ENCODE measurements around the gene IL2RA. TPM values are rescaled to one million over a fixed set of nuclear protein-coding genes. Genes with fewer than 3 reads are reported as not detected.
A peak's percentile ranks its signal among the peaks of the same experiment; 100 is the strongest.

IL2RA gene
- total and polyA plus RNA-seq, 2 donors from 2014 or later: 0.54 to 11.9 TPM

DNA sequence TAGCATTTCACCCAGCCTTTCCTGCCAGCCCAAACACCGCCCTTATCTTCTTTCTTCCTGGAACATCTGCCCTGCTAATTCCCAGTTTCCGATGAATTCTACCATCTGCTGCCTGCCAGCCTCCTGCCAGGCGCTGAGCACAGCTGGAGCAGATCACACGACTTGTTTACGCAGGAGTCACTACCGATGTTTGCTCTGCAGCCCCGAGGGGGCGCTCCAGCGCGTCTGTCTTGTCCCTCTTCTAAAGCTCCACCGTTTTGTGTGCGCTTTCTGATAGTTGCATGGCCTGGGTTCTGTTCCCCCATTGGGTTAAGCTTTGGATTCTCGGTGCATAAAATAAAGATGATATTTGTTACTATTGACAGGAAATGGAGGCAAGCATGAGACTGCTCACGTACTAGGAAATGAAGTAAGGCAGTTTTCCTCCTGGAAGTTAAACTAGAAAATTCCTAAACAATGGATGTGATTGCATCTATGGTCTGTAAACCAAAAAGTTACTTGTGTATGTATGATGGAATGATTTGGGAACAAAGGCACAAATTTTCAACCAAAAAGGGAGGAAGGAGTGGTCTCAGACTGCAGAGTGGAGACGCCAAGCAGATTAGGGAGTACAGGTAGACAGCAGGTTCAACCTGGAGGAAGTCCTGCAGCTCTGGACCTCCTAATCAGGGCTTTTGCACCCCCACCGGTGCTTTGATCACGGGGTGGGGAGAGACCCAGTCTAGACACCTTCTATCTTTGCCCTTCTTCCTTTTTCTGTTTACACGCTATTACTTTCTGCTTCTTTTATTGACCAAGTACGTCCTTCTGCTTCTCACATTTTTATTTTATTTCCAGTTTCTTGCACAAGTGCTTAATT is 24.4 kb upstream of the IL2RA start:
- H3K9ac ChIP-seq (ENCODE audit: low read length in 3 of 3): no peak overlapping the region
- H3K9me3 ChIP-seq (ENCODE audit: control insufficient read depth in 2 of 3, insufficient read depth in 1 of 3, low read length in 3 of 3): no peaks in the 10 kb centered on the region
- H3K4me3 ChIP-seq (ENCODE audit: low read length in 3 of 3): peak overlapping the region in 2 of 3 donors; percentile 14 to 20
- H3K27me3 ChIP-seq (ENCODE audit: control insufficient read depth, insufficient read depth, low read length): no peaks in the 10 kb centered on the region
- peak overlapping the region; percentile 64 to 68 for H3K27ac ChIP-seq (ENCODE audit: low read depth in 2 of 2, low read length in 2 of 2)
- peak; percentile 90 to 96 (median 94) for DNase-seq
- no peaks in the 10 kb centered on the region for H3K36me3 ChIP-seq (ENCODE audit: control insufficient read depth in 2 of 3, insufficient read depth in 3 of 3, low read length in 3 of 3)
- TF ChIP-seq, protein P1, sequence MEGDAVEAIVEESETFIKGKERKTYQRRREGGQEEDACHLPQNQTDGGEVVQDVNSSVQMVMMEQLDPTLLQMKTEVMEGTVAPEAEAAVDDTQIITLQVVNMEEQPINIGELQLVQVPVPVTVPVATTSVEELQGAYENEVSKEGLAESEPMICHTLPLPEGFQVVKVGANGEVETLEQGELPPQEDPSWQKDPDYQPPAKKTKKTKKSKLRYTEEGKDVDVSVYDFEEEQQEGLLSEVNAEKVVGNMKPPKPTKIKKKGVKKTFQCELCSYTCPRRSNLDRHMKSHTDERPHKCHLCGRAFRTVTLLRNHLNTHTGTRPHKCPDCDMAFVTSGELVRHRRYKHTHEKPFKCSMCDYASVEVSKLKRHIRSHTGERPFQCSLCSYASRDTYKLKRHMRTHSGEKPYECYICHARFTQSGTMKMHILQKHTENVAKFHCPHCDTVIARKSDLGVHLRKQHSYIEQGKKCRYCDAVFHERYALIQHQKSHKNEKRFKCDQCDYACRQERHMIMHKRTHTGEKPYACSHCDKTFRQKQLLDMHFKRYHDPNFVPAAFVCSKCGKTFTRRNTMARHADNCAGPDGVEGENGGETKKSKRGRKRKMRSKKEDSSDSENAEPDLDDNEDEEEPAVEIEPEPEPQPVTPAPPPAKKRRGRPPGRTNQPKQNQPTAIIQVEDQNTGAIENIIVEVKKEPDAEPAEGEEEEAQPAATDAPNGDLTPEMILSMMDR (IDR thresholded peaks at IDR 0.05; ENCODE audit: borderline replicate concordance, extremely low read depth, insufficient read depth): peak; percentile 78
- intact Hi-C loops (cut with DNase I): no loop called here
- peaks cover 0 to 16% (median 7%) of the 10 kb centered on the region in 3 donors for H3K4me1 ChIP-seq (ENCODE audit: control insufficient read depth in 2 of 3, insufficient read depth in 2 of 3, low read depth in 1 of 3, low read length in 3 of 3)
- peak; percentile 25 for FAIRE-seq

DNA sequence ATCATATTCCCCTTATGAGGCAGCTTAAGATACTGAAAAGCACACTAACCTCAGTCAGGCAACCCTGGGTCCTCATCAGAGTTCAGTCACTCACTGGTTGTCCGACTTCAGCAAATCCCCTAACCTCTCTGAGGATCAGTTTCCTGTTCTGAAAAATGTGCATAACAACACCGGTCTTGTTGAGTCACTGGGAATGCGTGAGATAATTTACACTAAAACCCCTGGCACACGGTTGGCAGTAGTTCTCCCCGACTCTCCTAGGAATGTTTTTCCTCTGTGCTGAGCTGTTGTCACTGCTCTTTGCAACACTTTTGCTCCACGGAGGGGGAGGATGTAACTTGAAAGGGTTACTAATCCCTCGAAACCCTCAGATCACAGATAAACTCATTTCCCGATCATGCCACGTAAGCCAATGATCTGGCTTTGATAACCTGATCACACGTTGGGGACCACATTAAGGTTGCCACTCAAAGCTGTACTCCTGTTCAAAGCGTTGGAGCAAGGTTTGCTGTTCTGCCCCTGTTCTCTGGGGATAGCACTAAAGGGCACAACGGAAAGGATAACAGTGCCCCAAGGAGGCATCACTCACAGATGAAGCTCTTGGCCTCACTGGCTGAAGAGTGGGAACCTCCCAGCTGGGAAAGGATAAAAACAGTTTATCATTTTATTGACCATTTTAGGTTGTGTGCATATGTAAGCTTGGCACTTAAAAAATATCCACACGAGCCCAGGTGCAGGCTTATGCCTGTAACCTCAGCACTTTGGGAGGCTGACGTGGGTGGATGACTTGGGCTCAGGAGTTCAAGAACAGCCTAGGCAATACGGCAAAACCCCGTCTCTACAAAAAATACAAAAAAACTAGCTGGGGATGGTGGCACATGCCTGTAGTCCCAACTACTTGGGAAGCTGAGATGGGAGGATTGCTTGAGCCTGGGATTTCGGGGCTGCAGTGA is 21.6 kb upstream of the IL2RA start:
- TF ChIP-seq, protein P1 (IDR thresholded peaks at IDR 0.05; ENCODE audit: borderline replicate concordance, extremely low read depth, insufficient read depth): no peak
- no peaks in the 10 kb centered on the region for H3K27me3 ChIP-seq (ENCODE audit: control insufficient read depth, insufficient read depth, low read length)
- H3K9ac ChIP-seq (ENCODE audit: low read length in 3 of 3): no peak overlapping the region
- no peak for DNase-seq
- no peaks in the 10 kb centered on the region for H3K36me3 ChIP-seq (ENCODE audit: control insufficient read depth in 2 of 3, insufficient read depth in 3 of 3, low read length in 3 of 3)
- no peaks in the 10 kb centered on the region for H3K9me3 ChIP-seq (ENCODE audit: control insufficient read depth in 2 of 3, insufficient read depth in 1 of 3, low read length in 3 of 3)
- no peak overlapping the region for H3K4me3 ChIP-seq (ENCODE audit: low read length in 3 of 3)
- H3K27ac ChIP-seq (ENCODE audit: low read depth in 2 of 2, low read length in 2 of 2): no peak overlapping the region
- intact Hi-C loops (cut with DNase I): no loop called here
- peaks cover 0 to 7% (median 4%) of the 10 kb centered on the region in 3 donors for H3K4me1 ChIP-seq (ENCODE audit: control insufficient read depth in 2 of 3, insufficient read depth in 2 of 3, low read depth in 1 of 3, low read length in 3 of 3)
- no peak for FAIRE-seq

DNA sequence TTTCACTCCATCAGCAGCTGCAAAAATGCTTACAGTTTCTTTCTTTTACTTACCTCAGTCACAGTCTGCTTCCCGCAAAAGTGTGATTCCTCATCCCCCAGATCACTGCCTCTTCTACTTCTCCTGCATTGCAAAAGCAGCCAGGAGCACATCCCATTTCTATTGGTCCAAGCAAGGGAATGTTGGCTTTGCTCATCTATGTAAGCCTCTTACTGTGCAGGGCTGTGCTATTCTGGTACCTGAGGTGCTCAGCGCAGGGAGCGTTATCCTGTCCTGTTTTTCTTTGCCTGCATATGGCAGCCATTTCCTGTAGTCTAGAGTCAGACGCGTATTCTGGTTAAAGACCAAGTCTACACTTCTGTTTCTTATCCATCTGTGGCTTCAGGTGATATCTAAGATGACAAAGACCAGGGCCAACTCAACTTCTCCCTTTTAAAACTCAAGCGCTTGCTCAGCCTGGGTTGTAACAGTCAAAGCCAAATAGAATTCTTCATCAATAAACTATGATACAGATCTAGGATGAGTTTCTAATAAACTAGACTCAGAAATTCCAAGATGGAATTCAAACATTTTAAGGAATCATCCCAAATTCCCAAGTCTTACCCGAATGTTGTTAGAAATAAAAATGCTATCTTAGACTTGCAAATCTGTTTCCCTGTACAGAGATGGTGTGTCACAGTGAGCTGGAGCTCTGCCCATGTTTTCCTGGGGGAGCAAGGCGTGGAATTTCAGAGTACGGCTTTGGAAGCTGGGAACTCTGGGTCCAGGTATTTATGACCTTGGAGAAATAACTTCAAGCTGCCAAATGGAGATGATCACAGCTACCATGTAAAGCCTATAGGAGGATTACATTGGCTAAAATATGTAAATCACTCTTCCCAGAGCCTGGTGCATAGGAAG is 20.6 kb upstream of the IL2RA start:
- no peak for FAIRE-seq
- Histone ChIP-seq H3K27ac (ENCODE audit: low read depth in 2 of 2, low read length in 2 of 2) (no peak overlapping the region), H3K36me3 (ENCODE audit: control insufficient read depth in 2 of 3, insufficient read depth in 3 of 3, low read length in 3 of 3) (no peaks in the 10 kb centered on the region), H3K4me3 (ENCODE audit: low read length in 3 of 3) (no peak overlapping the region), H3K27me3 (ENCODE audit: control insufficient read depth, insufficient read depth, low read length) (no peaks in the 10 kb centered on the region), H3K4me1 (ENCODE audit: control insufficient read depth in 2 of 3, insufficient read depth in 2 of 3, low read depth in 1 of 3, low read length in 3 of 3) (peaks cover 0 to 7% (median 4%) of the 10 kb centered on the region in 3 donors), H3K9me3 (ENCODE audit: control insufficient read depth in 2 of 3, insufficient read depth in 1 of 3, low read length in 3 of 3) (no peaks in the 10 kb centered on the region), H3K9ac (ENCODE audit: low read length in 3 of 3) (no peak overlapping the region)
- DNase-seq: no peak
- intact Hi-C loops (cut with DNase I): no loop called here
- TF ChIP-seq, protein P1 (IDR thresholded peaks at IDR 0.05; ENCODE audit: borderline replicate concordance, extremely low read depth, insufficient read depth): no peak

All from kidney (tissue), 14 donors.